ENCODE results near the gene GCGR. TPM values are rescaled to one million over a fixed set of nuclear protein-coding genes. Genes with fewer than 3 reads are reported as not detected.

Gene GCGR
- total RNA-seq, 4 donors from 2014 or later: not detected

GRCh38 chr17:81860756-81861568 lies 57.0 kb downstream of the GCGR start:
- intact Hi-C loops (cut with DNase I): no loop called here
- no peaks in the 10 kb centered on the region for H3K9me3 ChIP-seq
- DNase-seq: peak; percentile 98 to 99
- peak overlapping the region; percentile 35 to 66 (median 62) for H3K4me3 ChIP-seq (replicated peaks in 1 of 3)
- 3 to 4% methylated on average over 5 to 8 of the region's 74 CpGs for WGBS, 2 donors
- H3K27ac ChIP-seq: peak overlapping the region; percentile 81 to 89 (median 83)
- no peaks in the 10 kb centered on the region for H3K27me3 ChIP-seq
- peaks cover 17 to 25% of the 10 kb centered on the region in 2 donors for H3K36me3 ChIP-seq
- peak; percentile 64 to 98 for TF ChIP-seq POLR2A (IDR thresholded peaks at IDR 0.05)
- TF ChIP-seq, protein P1, sequence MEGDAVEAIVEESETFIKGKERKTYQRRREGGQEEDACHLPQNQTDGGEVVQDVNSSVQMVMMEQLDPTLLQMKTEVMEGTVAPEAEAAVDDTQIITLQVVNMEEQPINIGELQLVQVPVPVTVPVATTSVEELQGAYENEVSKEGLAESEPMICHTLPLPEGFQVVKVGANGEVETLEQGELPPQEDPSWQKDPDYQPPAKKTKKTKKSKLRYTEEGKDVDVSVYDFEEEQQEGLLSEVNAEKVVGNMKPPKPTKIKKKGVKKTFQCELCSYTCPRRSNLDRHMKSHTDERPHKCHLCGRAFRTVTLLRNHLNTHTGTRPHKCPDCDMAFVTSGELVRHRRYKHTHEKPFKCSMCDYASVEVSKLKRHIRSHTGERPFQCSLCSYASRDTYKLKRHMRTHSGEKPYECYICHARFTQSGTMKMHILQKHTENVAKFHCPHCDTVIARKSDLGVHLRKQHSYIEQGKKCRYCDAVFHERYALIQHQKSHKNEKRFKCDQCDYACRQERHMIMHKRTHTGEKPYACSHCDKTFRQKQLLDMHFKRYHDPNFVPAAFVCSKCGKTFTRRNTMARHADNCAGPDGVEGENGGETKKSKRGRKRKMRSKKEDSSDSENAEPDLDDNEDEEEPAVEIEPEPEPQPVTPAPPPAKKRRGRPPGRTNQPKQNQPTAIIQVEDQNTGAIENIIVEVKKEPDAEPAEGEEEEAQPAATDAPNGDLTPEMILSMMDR (IDR thresholded peaks at IDR 0.05): peak in 2 of 6 experiments; percentile 6 to 12
- peaks cover 20 to 36% of the 10 kb centered on the region in 2 donors for H3K4me1 ChIP-seq

- TF ChIP-seq, protein P1 (IDR thresholded peaks at IDR 0.05): no peak
- no peak for TF ChIP-seq POLR2A (IDR thresholded peaks at IDR 0.05)
- WGBS, 2 donors: 85 to 93% methylated on average over 6 of the region's 6 CpGs
- no peaks in the 10 kb centered on the region for H3K27me3 ChIP-seq
- H3K4me3 ChIP-seq (replicated peaks in 1 of 3): no peak overlapping the region
- peaks cover 7 to 14% of the 10 kb centered on the region in 2 donors for H3K36me3 ChIP-seq
- no peak for DNase-seq
- intact Hi-C loops (cut with DNase I): no loop called here
- peaks cover 20 to 38% of the 10 kb centered on the region in 2 donors for H3K4me1 ChIP-seq
- no peaks in the 10 kb centered on the region for H3K9me3 ChIP-seq
- H3K27ac ChIP-seq: no peak overlapping the region
Observed at GRCh38 chr17:81863123-81863675, 59.2 kb downstream of the GCGR start.

Other genes starting within 250 kb of the GCGR start
- 10 to 100 TPM; 45.8 to 98.5 (median 58.1) TPM for gene NPLOC4, start 167.0 kb upstream of the GCGR start, total RNA-seq
- 1 to 10 TPM in 1 of 4 donors, under 1 TPM in 2, not detected in 1; 0.29 to 2.6 (median 0.40) TPM for gene TSPAN10, start 167.0 kb upstream of the GCGR start, total RNA-seq
- gene PDE6G, start 147.6 kb upstream of the GCGR start, total RNA-seq: not detected
- gene OXLD1, start 137.5 kb upstream of the GCGR start, total RNA-seq: 10 to 100 TPM; 20.5 to 46.3 (median 34.2) TPM
- gene CCDC137, start 137.4 kb upstream of the GCGR start, total RNA-seq: 10 to 100 TPM in 1 of 4 donors, 1 to 10 TPM in 3; 4.4 to 11.4 (median 8.8) TPM
- gene ARL16, start 120.4 kb upstream of the GCGR start, total RNA-seq: 10 to 100 TPM; 29.7 to 46.5 (median 37.2) TPM
- 10 to 100 TPM; 62.9 to 98.3 (median 67.3) TPM for gene HGS, start 120.1 kb upstream of the GCGR start, total RNA-seq
- gene MRPL12, start 100.8 kb upstream of the GCGR start, total RNA-seq: 10 to 100 TPM; 30.7 to 89.3 (median 46.4) TPM
- gene SLC25A10, start 91.9 kb upstream of the GCGR start, total RNA-seq: 10 to 100 TPM in 3 of 4 donors, 1 to 10 TPM in 1; 8.9 to 26.3 (median 20.8) TPM
- 10 to 100 TPM; 55.2 to 88.6 (median 83.7) TPM for gene MCRIP1, start 29.1 kb downstream of the GCGR start, total RNA-seq
- gene PPP1R27, start 30.9 kb downstream of the GCGR start, total RNA-seq: not detected
- gene P4HB, start 56.4 kb downstream of the GCGR start, total RNA-seq: 1,000 to 10,000 TPM in 1 of 4 donors, 100 to 1,000 TPM in 3; 548 to 1,124 (median 681) TPM
- gene ARHGDIA, start 67.2 kb downstream of the GCGR start, total RNA-seq: 100 to 1,000 TPM; 115 to 173 (median 164) TPM
- gene ALYREF, start 87.4 kb downstream of the GCGR start, total RNA-seq: 100 to 1,000 TPM in 1 of 4 donors, 10 to 100 TPM in 3; 55.5 to 106 (median 75.4) TPM
- 100 to 1,000 TPM in 3 of 4 donors, 10 to 100 TPM in 1; 88.8 to 202 (median 169) TPM for gene ANAPC11, start 87.6 kb downstream of the GCGR start, total RNA-seq
- gene NPB, start 98.1 kb downstream of the GCGR start, total RNA-seq: 1 to 10 TPM in 1 of 4 donors, under 1 TPM in 2, not detected in 1; 0.33 to 1.1 (median 0.38) TPM
- 10 to 100 TPM; 30.4 to 36.5 (median 34.2) TPM for gene PCYT2, start 107.2 kb downstream of the GCGR start, total RNA-seq
- gene SIRT7, start 114.0 kb downstream of the GCGR start, total RNA-seq: 10 to 100 TPM in 3 of 4 donors, 1 to 10 TPM in 1; 8.9 to 23.5 (median 15.8) TPM
- gene MAFG, start 123.6 kb downstream of the GCGR start, total RNA-seq: 10 to 100 TPM; 28.2 to 51.8 (median 36.4) TPM
- gene PYCR1, start 133.2 kb downstream of the GCGR start, total RNA-seq: 10 to 100 TPM in 2 of 4 donors, 1 to 10 TPM in 2; 5.5 to 29.2 (median 13.9) TPM
- gene MYADML2, start 143.1 kb downstream of the GCGR start, total RNA-seq: not detected
- under 1 TPM in 1 of 4 donors, not detected in 3; 0.40 TPM for gene NOTUM, start 157.0 kb downstream of the GCGR start, total RNA-seq
- gene ASPSCR1, start 173.5 kb downstream of the GCGR start, total RNA-seq: 10 to 100 TPM; 23.2 to 53.6 (median 35.7) TPM
- gene CENPX, start 218.7 kb downstream of the GCGR start, total RNA-seq: 10 to 100 TPM; 40.7 to 95.9 (median 78.0) TPM
- gene LRRC45, start 219.2 kb downstream of the GCGR start, total RNA-seq: 10 to 100 TPM; 15.3 to 33.0 (median 18.9) TPM
- 10 to 100 TPM; 11.8 to 23.8 (median 14.4) TPM for gene RAC3, start 227.5 kb downstream of the GCGR start, total RNA-seq
- 100 to 1,000 TPM in 2 of 4 donors, 10 to 100 TPM in 2; 88.6 to 161 (median 114) TPM for gene DCXR, start 233.5 kb downstream of the GCGR start, total RNA-seq
- gene RFNG, start 247.7 kb downstream of the GCGR start, total RNA-seq: 10 to 100 TPM; 36.0 to 49.0 (median 38.3) TPM
- gene GPS1, start 247.7 kb downstream of the GCGR start, total RNA-seq: 100 to 1,000 TPM in 2 of 4 donors, 10 to 100 TPM in 2; 80.1 to 164 (median 102) TPM